Measurements from ENCODE around the gene ATP13A2.

DNA sequence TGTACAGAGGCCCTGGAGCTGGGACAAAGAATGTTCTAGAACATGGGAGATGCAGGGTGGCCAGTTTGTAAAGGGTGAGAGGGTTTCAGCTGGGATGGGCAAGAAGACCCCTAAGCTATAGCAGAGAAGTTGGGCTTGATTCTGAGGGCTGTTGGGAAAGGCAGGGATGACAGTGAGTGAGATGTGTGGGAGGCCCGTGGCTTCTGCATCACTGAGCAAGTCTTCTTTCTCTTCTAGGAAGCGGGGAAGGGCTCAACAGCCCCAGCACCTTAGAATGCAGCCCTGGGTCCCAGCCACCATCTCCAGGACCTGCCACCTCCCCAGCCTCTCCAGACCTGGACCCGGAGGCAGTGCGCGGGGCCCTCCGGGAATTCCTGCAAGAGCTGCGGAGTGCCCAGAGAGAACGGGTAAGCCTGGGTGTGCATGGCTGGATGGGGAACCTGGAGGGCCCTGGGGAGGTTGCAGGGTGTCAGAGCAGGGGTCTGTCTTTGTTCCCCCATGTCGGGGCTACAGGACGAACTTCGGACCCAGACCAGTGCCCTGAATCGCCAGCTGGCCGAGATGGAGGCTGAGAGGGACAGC is 46.2 kb downstream of the ATP13A2 start:
- TF ChIP-seq CTCF (conservative IDR thresholded peaks at IDR 0.05; ENCODE audit: low read depth, low read length): no peak
- no peak for TF ChIP-seq EZH2phosphoT487 (IDR thresholded peaks at IDR 0.05; ENCODE audit: borderline replicate concordance, low read length)
